WTC11 (cell line): ENCODE data around the gene STOX2.

Source experiments
- ATF1 ChIP-seq: sonication (generic); formaldehyde crosslinking; IDR thresholded peaks from 2 replicates; pipeline ENCODE4 v1.8.1; 2023; ENCODE audit warnings: mild to moderate bottlenecking, moderate library complexity, missing genetic modification reagents
- ESRRA ChIP-seq: sonication (generic); formaldehyde crosslinking; IDR thresholded peaks from 2 replicates; pipeline ENCODE4 v1.8.1; 2022; ENCODE audit warnings: mild to moderate bottlenecking, missing genetic modification reagents, borderline replicate concordance
- FOXK1 ChIP-seq: sonication (generic); formaldehyde crosslinking; IDR thresholded peaks from 2 replicates; pipeline ENCODE4 v1.8.0; 2022; ENCODE audit warnings: mild to moderate bottlenecking, moderate library complexity, missing genetic modification reagents
- NR3C1 ChIP-seq: sonication (generic); formaldehyde crosslinking; conservative IDR thresholded peaks from 2 replicates; pipeline ENCODE4 v1.8.1; 2023; ENCODE audit warnings: low read depth, mild to moderate bottlenecking, missing genetic modification reagents
- SMAD3 ChIP-seq: sonication (generic); formaldehyde crosslinking; IDR thresholded peaks from 2 replicates; pipeline ENCODE4 v1.8.0; 2022; ENCODE audit warnings: missing genetic modification reagents, mild to moderate bottlenecking, borderline replicate concordance
- TP53 ChIP-seq: sonication (generic); formaldehyde crosslinking; IDR thresholded peaks from 2 replicates; pipeline ENCODE4 v1.8.1; 2023; ENCODE audit warnings: mild to moderate bottlenecking, missing genetic modification reagents
- ZNF263 ChIP-seq: sonication (generic); formaldehyde crosslinking; IDR thresholded peaks from 2 replicates; pipeline ENCODE4 v1.8.1; 2022; ENCODE audit warnings: low read depth, mild to moderate bottlenecking, moderate library complexity, missing genetic modification reagents
- TF ChIP-seq, protein P1 (sequence below): sonication (generic); formaldehyde crosslinking; IDR thresholded peaks from 2 replicates; pipeline ENCODE4 v1.8.0; 2022; ENCODE audit warnings: mild to moderate bottlenecking, missing genetic modification reagents
- TF ChIP-seq, protein P2 (sequence below): sonication (generic); formaldehyde crosslinking; IDR thresholded peaks from 2 replicates; pipeline ENCODE4 v1.8.1; 2022; ENCODE audit warnings: low read depth, mild to moderate bottlenecking, moderate library complexity, missing genetic modification reagents, borderline replicate concordance
- TF ChIP-seq, protein P3 (sequence below): sonication (generic); formaldehyde crosslinking; IDR thresholded peaks from 2 replicates; pipeline ENCODE4 v1.8.0; 2022; ENCODE audit warnings: mild to moderate bottlenecking, missing genetic modification reagents
- TF ChIP-seq, protein P4 (sequence below): fragments of 200-600 bp; IDR thresholded peaks from 2 replicates; pipeline ENCODE4 v1.8.0; 2022; ENCODE audit warnings: antibody characterized with exemption
- TF ChIP-seq, protein P5 (sequence below): sonication (generic); formaldehyde crosslinking; IDR thresholded peaks from 2 replicates; pipeline ENCODE4 v1.8.1; 2023; ENCODE audit warnings: mild to moderate bottlenecking, moderate library complexity, missing genetic modification reagents
- TF ChIP-seq, protein P6 (sequence below): sonication (generic); formaldehyde crosslinking; IDR thresholded peaks from 2 replicates; pipeline ENCODE4 v1.8.1; 2023; ENCODE audit warnings: mild to moderate bottlenecking, missing genetic modification reagents, moderate library complexity
- TF ChIP-seq, protein P7 (sequence below): fragments of 250-450 bp; sonication (Bioruptor Pico); conservative IDR thresholded peaks from 2 replicates; pipeline ENCODE4 v1.9.0; 2021; ENCODE audit warnings: mild to moderate bottlenecking

DNA sequence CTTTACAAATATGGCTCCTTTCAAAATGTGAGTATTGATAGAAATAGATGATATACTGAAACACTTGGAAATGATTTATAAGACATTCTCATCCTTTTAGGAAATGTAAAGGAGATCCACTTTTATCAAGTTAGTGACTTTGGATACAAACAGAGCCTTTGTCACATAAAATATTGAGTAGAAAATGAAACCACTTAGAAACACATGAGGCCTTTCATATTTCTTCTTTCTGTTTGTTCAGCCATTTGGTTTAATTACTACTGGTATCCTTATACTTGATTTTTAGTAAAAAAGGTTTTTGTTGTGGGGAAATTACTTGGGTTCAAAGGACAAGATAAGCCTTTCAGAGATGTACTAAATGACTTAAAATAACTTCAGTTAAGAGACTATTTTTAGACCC is 4.1 kb downstream of the STOX2 start:
- TF ChIP-seq, protein P1, sequence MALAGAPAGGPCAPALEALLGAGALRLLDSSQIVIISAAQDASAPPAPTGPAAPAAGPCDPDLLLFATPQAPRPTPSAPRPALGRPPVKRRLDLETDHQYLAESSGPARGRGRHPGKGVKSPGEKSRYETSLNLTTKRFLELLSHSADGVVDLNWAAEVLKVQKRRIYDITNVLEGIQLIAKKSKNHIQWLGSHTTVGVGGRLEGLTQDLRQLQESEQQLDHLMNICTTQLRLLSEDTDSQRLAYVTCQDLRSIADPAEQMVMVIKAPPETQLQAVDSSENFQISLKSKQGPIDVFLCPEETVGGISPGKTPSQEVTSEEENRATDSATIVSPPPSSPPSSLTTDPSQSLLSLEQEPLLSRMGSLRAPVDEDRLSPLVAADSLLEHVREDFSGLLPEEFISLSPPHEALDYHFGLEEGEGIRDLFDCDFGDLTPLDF (CRISPR knock-in tag), result no peak
- TF ChIP-seq, protein P2, sequence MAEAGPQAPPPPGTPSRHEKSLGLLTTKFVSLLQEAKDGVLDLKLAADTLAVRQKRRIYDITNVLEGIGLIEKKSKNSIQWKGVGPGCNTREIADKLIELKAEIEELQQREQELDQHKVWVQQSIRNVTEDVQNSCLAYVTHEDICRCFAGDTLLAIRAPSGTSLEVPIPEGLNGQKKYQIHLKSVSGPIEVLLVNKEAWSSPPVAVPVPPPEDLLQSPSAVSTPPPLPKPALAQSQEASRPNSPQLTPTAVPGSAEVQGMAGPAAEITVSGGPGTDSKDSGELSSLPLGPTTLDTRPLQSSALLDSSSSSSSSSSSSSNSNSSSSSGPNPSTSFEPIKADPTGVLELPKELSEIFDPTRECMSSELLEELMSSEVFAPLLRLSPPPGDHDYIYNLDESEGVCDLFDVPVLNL (CRISPR knock-in tag), result no peak
- TF ChIP-seq, protein P3, sequence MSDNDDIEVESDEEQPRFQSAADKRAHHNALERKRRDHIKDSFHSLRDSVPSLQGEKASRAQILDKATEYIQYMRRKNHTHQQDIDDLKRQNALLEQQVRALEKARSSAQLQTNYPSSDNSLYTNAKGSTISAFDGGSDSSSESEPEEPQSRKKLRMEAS (CRISPR knock-in tag), result no peak
- TF ChIP-seq TP53 (no peak), ATF1 (no peak), SMAD3 (CRISPR knock-in tag) (no peak), NR3C1 (no peak), FOXK1 (CRISPR knock-in tag) (no peak), ESRRA (CRISPR knock-in tag) (no peak), ZNF263 (CRISPR knock-in tag) (no peak)
- TF ChIP-seq, protein P4, sequence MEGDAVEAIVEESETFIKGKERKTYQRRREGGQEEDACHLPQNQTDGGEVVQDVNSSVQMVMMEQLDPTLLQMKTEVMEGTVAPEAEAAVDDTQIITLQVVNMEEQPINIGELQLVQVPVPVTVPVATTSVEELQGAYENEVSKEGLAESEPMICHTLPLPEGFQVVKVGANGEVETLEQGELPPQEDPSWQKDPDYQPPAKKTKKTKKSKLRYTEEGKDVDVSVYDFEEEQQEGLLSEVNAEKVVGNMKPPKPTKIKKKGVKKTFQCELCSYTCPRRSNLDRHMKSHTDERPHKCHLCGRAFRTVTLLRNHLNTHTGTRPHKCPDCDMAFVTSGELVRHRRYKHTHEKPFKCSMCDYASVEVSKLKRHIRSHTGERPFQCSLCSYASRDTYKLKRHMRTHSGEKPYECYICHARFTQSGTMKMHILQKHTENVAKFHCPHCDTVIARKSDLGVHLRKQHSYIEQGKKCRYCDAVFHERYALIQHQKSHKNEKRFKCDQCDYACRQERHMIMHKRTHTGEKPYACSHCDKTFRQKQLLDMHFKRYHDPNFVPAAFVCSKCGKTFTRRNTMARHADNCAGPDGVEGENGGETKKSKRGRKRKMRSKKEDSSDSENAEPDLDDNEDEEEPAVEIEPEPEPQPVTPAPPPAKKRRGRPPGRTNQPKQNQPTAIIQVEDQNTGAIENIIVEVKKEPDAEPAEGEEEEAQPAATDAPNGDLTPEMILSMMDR, result no peak
- TF ChIP-seq, protein P5, sequence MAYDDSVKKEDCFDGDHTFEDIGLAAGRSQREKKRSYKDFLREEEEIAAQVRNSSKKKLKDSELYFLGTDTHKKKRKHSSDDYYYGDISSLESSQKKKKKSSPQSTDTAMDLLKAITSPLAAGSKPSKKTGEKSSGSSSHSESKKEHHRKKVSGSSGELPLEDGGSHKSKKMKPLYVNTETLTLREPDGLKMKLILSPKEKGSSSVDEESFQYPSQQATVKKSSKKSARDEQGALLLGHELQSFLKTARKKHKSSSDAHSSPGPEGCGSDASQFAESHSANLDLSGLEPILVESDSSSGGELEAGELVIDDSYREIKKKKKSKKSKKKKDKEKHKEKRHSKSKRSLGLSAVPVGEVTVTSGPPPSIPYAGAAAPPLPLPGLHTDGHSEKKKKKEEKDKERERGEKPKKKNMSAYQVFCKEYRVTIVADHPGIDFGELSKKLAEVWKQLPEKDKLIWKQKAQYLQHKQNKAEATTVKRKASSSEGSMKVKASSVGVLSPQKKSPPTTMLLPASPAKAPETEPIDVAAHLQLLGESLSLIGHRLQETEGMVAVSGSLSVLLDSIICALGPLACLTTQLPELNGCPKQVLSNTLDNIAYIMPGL, result no peak
- TF ChIP-seq, protein P6, sequence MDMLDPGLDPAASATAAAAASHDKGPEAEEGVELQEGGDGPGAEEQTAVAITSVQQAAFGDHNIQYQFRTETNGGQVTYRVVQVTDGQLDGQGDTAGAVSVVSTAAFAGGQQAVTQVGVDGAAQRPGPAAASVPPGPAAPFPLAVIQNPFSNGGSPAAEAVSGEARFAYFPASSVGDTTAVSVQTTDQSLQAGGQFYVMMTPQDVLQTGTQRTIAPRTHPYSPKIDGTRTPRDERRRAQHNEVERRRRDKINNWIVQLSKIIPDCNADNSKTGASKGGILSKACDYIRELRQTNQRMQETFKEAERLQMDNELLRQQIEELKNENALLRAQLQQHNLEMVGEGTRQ (CRISPR knock-in tag), result no peak
- TF ChIP-seq, protein P7, sequence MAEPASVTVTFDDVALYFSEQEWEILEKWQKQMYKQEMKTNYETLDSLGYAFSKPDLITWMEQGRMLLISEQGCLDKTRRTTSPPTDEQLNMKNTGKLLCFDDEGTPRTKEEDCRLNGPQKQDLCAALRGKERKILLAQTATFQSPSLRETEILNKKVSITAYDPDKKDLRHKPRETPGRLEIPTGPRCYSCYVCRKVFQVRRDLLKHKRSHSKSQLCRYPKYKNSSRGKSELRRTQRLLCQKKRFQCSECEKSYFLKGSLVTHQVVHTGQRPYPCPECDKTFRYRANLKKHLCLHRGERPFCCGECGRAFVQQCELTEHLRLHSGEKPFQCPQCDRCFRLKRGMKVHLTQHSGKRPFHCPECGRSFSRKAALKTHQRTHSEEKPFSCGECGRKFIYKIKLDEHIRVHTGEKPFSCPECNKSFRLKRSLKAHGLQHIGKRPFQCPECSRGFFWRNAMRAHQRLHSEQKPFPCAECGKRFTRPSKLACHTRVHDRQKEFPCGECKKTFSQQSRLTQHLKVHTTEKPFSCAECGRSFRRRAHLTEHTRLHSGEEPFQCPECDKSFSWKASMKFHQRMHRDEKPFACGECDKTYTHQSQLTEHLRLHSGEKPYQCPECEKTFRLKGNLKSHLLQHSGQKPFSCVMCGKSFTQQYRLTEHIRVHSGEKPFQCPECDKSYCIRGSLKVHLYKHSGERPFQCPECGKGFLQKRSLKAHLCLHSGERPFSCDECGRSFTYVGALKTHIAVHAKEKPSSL (CRISPR knock-in tag), result no peak
